NCI-H1436 treated with DMSO at 0.1 percent for 48 hours (cell line): Measurements from ENCODE around the gene ATP8A2.
"Not testable (repeated sequence)": the region's sequence is repeated elsewhere in the genome, so short reads cannot be mapped to it uniquely, and the experiment has no call there.

Experiments used
- DNase-seq: peaks from one replicate; lab custom pipeline; 2025; lab: John Stamatoyannopoulos, UW

Gene ATP8A2

GRCh38 chr13:26041444-26041843 is 669.7 kb downstream of the ATP8A2 start:
- no peak for DNase-seq

GRCh38 chr13:26042785-26043184 is 671.0 kb downstream of the ATP8A2 start:
- DNase-seq, result no peak

- no peak for DNase-seq
Observed at GRCh38 chr13:26045142-26045541, 673.4 kb downstream of the ATP8A2 start.

GRCh38 chr13:26046639-26047038 is 674.9 kb downstream of the ATP8A2 start:
- DNase-seq, result no peak

GRCh38 chr13:26047040-26047439 is 675.3 kb downstream of the ATP8A2 start:
- no peak for DNase-seq

- no peak for DNase-seq
Observed at GRCh38 chr13:26048741-26049140, 677.0 kb downstream of the ATP8A2 start.

- DNase-seq, result no peak
Observed at GRCh38 chr13:26050568-26051230, 678.9 kb downstream of the ATP8A2 start.

- DNase-seq, result no peak
Observed at GRCh38 chr13:26051231-26051656, 679.5 kb downstream of the ATP8A2 start.

GRCh38 chr13:26051657-26052311 is 680.0 kb downstream of the ATP8A2 start, which contains the start of gene SHISA2:
Gene SHISA2 (minus strand): TSS chr13:26052016. CDS start chr13:26050975, 1,041 bp downstream.
- DNase-seq, result no peak

- no peak for DNase-seq
Observed at GRCh38 chr13:26052337-26052736, 680.6 kb downstream of the ATP8A2 start.

GRCh38 chr13:26053418-26053980 is 681.7 kb downstream of the ATP8A2 start:
- no peak for DNase-seq

GRCh38 chr13:26054896-26055295 is 683.1 kb downstream of the ATP8A2 start:
- DNase-seq, result no peak

- DNase-seq, result no peak
Observed at GRCh38 chr13:26058704-26059103, 686.9 kb downstream of the ATP8A2 start.

GRCh38 chr13:26060357-26060756 is 688.6 kb downstream of the ATP8A2 start:
- DNase-seq, result no peak

- DNase-seq, result no peak
Observed at GRCh38 chr13:26061256-26061655, 689.5 kb downstream of the ATP8A2 start.

- no peak for DNase-seq
Observed at GRCh38 chr13:26061947-26062346, 690.2 kb downstream of the ATP8A2 start.

- DNase-seq, result no peak
Observed at GRCh38 chr13:26062853-26063444, 691.2 kb downstream of the ATP8A2 start.

- not testable (repeated sequence) for DNase-seq
Observed at GRCh38 chr13:26066492-26066891, 694.7 kb downstream of the ATP8A2 start.

GRCh38 chr13:26067601-26068000 is 695.8 kb downstream of the ATP8A2 start:
- no peak for DNase-seq

- not testable (repeated sequence) for DNase-seq
Observed at GRCh38 chr13:26068372-26068771, 696.6 kb downstream of the ATP8A2 start.

GRCh38 chr13:26069642-26070041 is 697.9 kb downstream of the ATP8A2 start:
- DNase-seq, result not testable (repeated sequence)

GRCh38 chr13:26071691-26072090 is 699.9 kb downstream of the ATP8A2 start:
- no peak for DNase-seq

- DNase-seq, result not testable (repeated sequence)
Observed at GRCh38 chr13:26072335-26072734, 700.6 kb downstream of the ATP8A2 start.
